T-cell (primary cell): ENCODE data around the gene NECAP2. TPM values are rescaled to one million over a fixed set of nuclear protein-coding genes. Genes with fewer than 3 reads are reported as not detected.
A peak's percentile ranks its signal among the peaks of the same experiment; 100 is the strongest.

Experiments
- ATAC-seq, 4 experiments: fragments of 200-7000 bp in 3 of 4; fragments of 150-1000 bp in 1 of 4; cut with Tn5 transposase; replicated peaks in 1 of 4; 1 replicate in 3 of 4; 2 replicates in 1 of 4; pipeline ENCODE4 v1.10.0; 2021; ENCODE audit warnings: moderate library complexity in 3 of 4, mild to moderate bottlenecking in 2 of 4, moderate number of reproducible peaks in 1 of 4
- CTCF ChIA-PET, 2 donors: fragments of 300-600 bp; sonication (Branson Sonifier 250); formaldehyde crosslinking; loops; one replicate each; lab custom pipeline; 2022; ENCODE audit warnings: antibody characterized with exemption in 2 of 2; lab: Charles Lee
- POLR2A ChIA-PET, 2 donors: fragments of 300-600 bp; sonication (Branson Sonifier 250); formaldehyde crosslinking; loops; one replicate each; lab custom pipeline; 2022; ENCODE audit warnings: antibody characterized with exemption in 2 of 2; lab: Charles Lee
- DNase-seq, 35 experiments: peaks; one replicate each; pipeline versions ENCODE4 v3.0.0 to v3.0.0-alpha.2; 2013 to 2023
- H3K27ac ChIP-seq: one replicate; pipeline ENCODE4 v1.5.1; 2013; ENCODE audit warnings: low read length
- H3K27me3 ChIP-seq, 2 experiments: replicated peaks in 1 of 2; 1 replicate in 1 of 2; 2 replicates in 1 of 2; pipeline versions ENCODE4 v1.6.1 to v1.7.0; 2013; ENCODE audit warnings: low read length in 1 of 2, mixed read lengths in 1 of 2; ENCODE audit not compliant: control insufficient read depth in 2 of 2, insufficient read depth in 2 of 2; ENCODE audit errors: extremely low read depth in 1 of 2
- H3K36me3 ChIP-seq, 2 donors: 1 replicate in 1 of 2; 2 replicates in 1 of 2; pipeline versions ENCODE4 v1.6.1 to v1.7.0; 2013; ENCODE audit warnings: low read length in 1 of 2; ENCODE audit not compliant: control insufficient read depth in 2 of 2, insufficient read depth in 1 of 2; ENCODE audit errors: extremely low read depth in 1 of 2
- H3K4me1 ChIP-seq, 2 experiments: 1 replicate in 1 of 2; 2 replicates in 1 of 2; pipeline versions ENCODE4 v1.6.1 to v1.7.0; 2013; ENCODE audit warnings: low read length in 2 of 2, mixed read lengths in 1 of 2; ENCODE audit not compliant: insufficient read depth in 2 of 2, control insufficient read depth in 1 of 2; ENCODE audit errors: extremely low read depth in 1 of 2
- H3K4me3 ChIP-seq, 2 donors: 1 replicate in 1 of 2; 2 replicates in 1 of 2; pipeline versions ENCODE4 v1.5.1 to v1.7.0; 2013; ENCODE audit warnings: mild to moderate bottlenecking in 2 of 2, low read length in 1 of 2, moderate library complexity in 1 of 2; ENCODE audit not compliant: control insufficient read depth in 1 of 2; ENCODE audit errors: extremely low read depth in 1 of 2
- H3K9me3 ChIP-seq: 2 replicates; pipeline ENCODE4 v1.7.0; 2013
- H3K27ac Mint-ChIP-seq, 2 donors: one replicate each; pipeline ENCODE4 v1.8.0; 2020 to 2021; ENCODE audit warnings: mild to moderate bottlenecking in 2 of 2, mixed read lengths in 2 of 2
- H3K27me3 Mint-ChIP-seq, 2 donors: one replicate each; pipeline ENCODE4 v1.8.0; 2021 to 2022; ENCODE audit warnings: mixed read lengths in 2 of 2
- H3K36me3 Mint-ChIP-seq: one replicate; pipeline ENCODE4 v1.8.0; 2021; ENCODE audit warnings: mixed read lengths
- H3K4me1 Mint-ChIP-seq, 3 donors: one replicate each; pipeline ENCODE4 v1.8.0; 2020 to 2022; ENCODE audit warnings: mixed read lengths in 3 of 3, mild to moderate bottlenecking in 1 of 3
- H3K4me3 Mint-ChIP-seq, 3 donors: one replicate each; pipeline ENCODE4 v1.8.0; 2020 to 2022; ENCODE audit warnings: mild to moderate bottlenecking in 3 of 3, mixed read lengths in 3 of 3, moderate library complexity in 3 of 3
- H3K9me3 Mint-ChIP-seq, 3 donors: one replicate each; pipeline ENCODE4 v1.8.0; 2020 to 2022; ENCODE audit warnings: mixed read lengths in 3 of 3
- WGBS: methylation state at CpG from one replicate; pipeline ENCODE4 v1.1.5; 2013; ENCODE audit warnings: missing lambda C conversion rate; ENCODE audit not compliant: insufficient coverage; 5-methylcytosine and 5-hydroxymethylcytosine counted together
- total RNA-seq, 35 experiments: library from RNA in 6 of 35; stranded (reverse) in 6 of 35; fragments of 120-200 nt in 1 of 35; gene quantifications; one replicate each; pipeline versions ENCODE4 v1.2.1 to v1.2.4 and lab custom pipeline; 2013 to 2026

Gene NECAP2
- total RNA-seq, 5 donors from 2014 or later (not counting 1 experiment from before 2014, with no cell fraction given): 98.4 to 149 (median 138) TPM

DNA sequence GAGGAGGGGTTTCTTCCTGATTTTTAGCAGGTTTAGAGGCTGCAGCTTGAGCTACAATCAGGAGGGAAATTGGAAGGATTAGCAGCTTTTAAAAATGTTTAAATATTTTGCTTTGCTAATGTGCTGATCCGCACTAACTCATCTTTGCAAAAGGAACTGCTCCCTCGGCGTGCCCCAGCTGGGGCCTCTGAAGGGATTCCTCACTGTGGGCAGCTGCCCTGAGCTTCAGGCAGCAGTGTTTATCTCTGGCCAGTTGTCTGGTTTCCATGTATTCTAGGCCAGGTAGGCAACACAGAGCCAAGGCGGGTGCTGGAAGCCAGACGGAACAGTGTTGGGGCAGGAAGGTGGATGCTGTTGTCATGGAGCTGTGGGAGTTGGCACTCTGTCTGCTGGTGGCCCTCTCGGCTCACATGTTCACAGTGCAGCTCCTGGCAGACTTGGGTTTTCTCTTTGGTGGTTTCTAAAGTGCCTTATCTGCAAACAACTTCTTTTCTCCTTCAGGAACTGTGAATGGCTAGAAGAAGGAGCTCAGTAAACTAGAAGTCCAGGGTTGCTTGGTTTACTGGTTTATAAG, 18.9 kb downstream of the NECAP2 start:
- DNase-seq (no peak), ATAC-seq (no peak)
- Histone ChIP-seq H3K4me3 (no peak overlapping the region), H3K9me3 (no peaks in the 10 kb centered on the region), H3K36me3 (peaks cover 6 to 80% of the 10 kb centered on the region in 2 donors), H3K27me3 (no peaks in the 10 kb centered on the region), H3K27ac (no peak overlapping the region), H3K4me1 (no peaks in the 10 kb centered on the region)
- no peak overlapping the region for H3K4me3 Mint-ChIP-seq
- peaks cover 43% of the 10 kb centered on the region for H3K36me3 Mint-ChIP-seq
- no peaks in the 10 kb centered on the region for H3K27me3 Mint-ChIP-seq
- CTCF ChIA-PET: no interaction called here
- H3K9me3 Mint-ChIP-seq: no peaks in the 10 kb centered on the region
- 100% methylated on average over 5 of the region's 6 CpGs for WGBS
- no peak overlapping the region for H3K27ac Mint-ChIP-seq
- H3K4me1 Mint-ChIP-seq: peaks cover 0 to 8% (median 4%) of the 10 kb centered on the region in 3 donors
- POLR2A ChIA-PET: no interaction called here

DNA sequence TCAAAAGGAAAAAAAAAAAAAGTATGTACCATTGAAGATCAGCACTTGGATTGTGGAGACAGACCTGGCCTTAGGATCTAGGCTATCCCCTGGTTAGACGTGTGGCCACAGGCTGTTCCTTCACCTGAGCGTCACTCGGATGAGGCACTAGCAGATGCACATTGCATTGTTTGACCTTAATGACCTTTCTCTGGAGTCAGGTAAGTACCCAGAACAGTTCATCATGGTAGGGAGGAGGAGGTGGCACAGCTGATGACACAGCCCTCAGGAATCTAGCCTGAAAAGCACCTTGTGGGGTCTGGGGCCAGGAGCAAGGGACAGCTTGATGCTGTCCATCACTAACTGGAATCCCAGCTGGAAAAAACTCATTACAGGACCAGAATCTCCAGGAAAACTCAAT, 21.2 kb downstream of the NECAP2 start:
- Mint-ChIP-seq H3K36me3 (peaks cover 34% of the 10 kb centered on the region), H3K27me3 (no peaks in the 10 kb centered on the region), H3K9me3 (no peaks in the 10 kb centered on the region), H3K27ac (no peak overlapping the region), H3K4me3 (no peak overlapping the region), H3K4me1 (peaks cover 0 to 7% (median 6%) of the 10 kb centered on the region in 3 donors)
- POLR2A ChIA-PET: no interaction called here
- no peak for DNase-seq
- Histone ChIP-seq H3K4me1 (no peaks in the 10 kb centered on the region), H3K27ac (no peak overlapping the region), H3K36me3 (peaks cover 6 to 62% of the 10 kb centered on the region in 2 donors), H3K9me3 (no peaks in the 10 kb centered on the region), H3K27me3 (no peaks in the 10 kb centered on the region), H3K4me3 (no peak overlapping the region)
- no peak for ATAC-seq
- 100% methylated on average over 3 of the region's 3 CpGs for WGBS
- CTCF ChIA-PET: no interaction called here

DNA sequence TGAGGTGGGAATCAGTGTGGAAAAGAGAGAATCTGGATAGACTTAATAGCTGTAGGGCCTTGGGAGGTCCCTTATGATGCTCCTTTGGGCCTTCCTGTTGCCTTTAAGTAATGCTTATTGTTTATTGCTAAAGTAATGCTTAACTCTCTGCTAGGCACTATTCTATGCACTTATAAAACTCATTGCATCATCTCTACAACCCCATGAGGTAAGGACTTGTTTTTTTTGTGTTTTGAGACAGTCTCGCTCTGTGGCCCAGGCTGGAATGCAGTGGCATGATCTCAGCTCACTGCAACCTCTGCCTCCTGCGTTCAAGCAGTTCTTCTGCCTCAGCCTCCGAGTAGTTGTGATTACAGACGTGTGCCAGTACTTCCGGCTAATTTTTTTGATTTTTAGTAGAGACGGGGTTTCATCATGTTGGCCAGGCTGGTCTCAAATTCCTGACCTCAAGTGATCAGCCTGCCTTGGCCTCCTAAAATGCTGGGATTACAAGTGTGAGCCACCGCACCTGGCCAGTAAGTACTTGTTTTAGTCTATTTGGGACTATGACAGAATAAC, 22.3 kb downstream of the NECAP2 start:
- Histone ChIP-seq H3K4me3 (no peak overlapping the region), H3K27ac (no peak overlapping the region), H3K4me1 (no peaks in the 10 kb centered on the region), H3K27me3 (no peaks in the 10 kb centered on the region), H3K36me3 (peaks cover 6 to 58% of the 10 kb centered on the region in 2 donors), H3K9me3 (no peaks in the 10 kb centered on the region)
- H3K4me3 Mint-ChIP-seq: no peak overlapping the region
- ATAC-seq (no peak), DNase-seq (no peak)
- peak overlapping the region in 1 of 2 donors; percentile 61 for H3K27ac Mint-ChIP-seq
- H3K4me1 Mint-ChIP-seq: peaks cover 0 to 7% (median 6%) of the 10 kb centered on the region in 3 donors
- H3K9me3 Mint-ChIP-seq: no peaks in the 10 kb centered on the region
- POLR2A ChIA-PET: no interaction called here
- H3K36me3 Mint-ChIP-seq: peaks cover 42% of the 10 kb centered on the region
- H3K27me3 Mint-ChIP-seq: no peaks in the 10 kb centered on the region
- 97% methylated on average over 6 of the region's 7 CpGs for WGBS
- CTCF ChIA-PET: no interaction called here

DNA sequence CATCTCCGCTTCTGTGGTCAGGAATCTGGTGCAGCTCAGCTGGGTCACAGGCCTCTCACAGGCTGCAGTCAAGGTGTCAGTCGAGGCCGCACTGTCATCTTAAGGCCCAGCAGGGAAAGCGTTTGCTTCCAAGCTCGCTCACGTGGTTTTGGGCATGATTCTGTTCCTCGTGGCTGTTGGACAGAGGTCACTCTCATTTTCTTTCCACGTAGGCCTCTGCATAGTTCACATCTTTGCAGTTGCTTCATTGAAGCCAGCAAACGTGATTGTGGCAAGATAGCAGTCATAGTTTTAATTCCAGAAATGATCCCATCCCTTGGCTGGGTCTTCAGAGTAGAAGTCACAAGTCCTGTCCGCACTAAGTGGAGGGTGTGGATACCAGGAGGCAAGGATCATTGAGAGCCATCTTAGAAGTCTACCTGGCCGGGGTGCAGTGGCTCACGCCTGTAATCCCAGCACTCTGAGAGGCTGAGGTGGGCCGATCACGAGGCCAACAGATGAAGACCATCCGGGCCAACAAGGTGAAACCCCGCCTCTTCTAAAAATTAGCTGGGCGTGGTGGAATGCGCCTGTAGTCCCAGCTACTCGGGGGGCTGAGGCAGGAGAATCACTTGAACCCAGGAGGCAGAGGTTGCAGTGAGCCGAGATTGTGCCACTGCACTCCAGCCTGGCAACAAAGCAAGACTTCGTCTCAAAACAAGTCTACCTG, 24.5 kb downstream of the NECAP2 start:
- peaks cover 28% of the 10 kb centered on the region for H3K36me3 Mint-ChIP-seq
- no peak for ATAC-seq
- no peaks in the 10 kb centered on the region for H3K9me3 Mint-ChIP-seq
- no peak overlapping the region for H3K4me3 ChIP-seq
- ChIA-PET CTCF (no interaction called here), POLR2A (no interaction called here)
- H3K27ac ChIP-seq: no peak overlapping the region
- no peaks in the 10 kb centered on the region for H3K9me3 ChIP-seq
- peaks cover 3 to 37% of the 10 kb centered on the region in 2 donors for H3K36me3 ChIP-seq
- no peak overlapping the region for H3K4me3 Mint-ChIP-seq
- no peaks in the 10 kb centered on the region for H3K4me1 ChIP-seq
- WGBS: 96% methylated on average over 20 of the region's 21 CpGs
- DNase-seq: no peak
- no peaks in the 10 kb centered on the region for H3K27me3 Mint-ChIP-seq
- H3K4me1 Mint-ChIP-seq: peaks cover 0 to 15% (median 8%) of the 10 kb centered on the region in 3 donors
- H3K27ac Mint-ChIP-seq: no peak overlapping the region
- no peaks in the 10 kb centered on the region for H3K27me3 ChIP-seq

DNA sequence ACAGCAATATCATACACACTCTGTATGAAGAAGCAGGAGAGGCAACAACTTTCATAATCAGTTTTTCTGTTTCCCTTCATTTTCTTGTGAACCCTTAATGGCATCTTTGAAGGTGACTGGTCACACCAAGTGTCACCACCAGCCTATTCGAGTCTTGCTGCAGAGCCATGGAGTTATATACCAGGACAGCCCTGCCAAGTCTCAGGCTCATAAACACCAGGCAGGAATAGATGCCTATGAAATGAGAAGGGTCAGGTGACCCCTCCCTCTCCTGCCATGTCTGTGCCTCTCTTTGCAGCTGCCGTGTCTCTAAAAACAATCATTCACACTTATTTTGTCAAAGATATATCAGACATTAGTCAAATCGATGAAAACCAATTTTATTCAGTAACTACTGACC, 28.0 kb downstream of the NECAP2 start:
- Mint-ChIP-seq H3K4me3 (no peak overlapping the region), H3K36me3 (peaks cover 27% of the 10 kb centered on the region), H3K27me3 (no peaks in the 10 kb centered on the region), H3K27ac (no peak overlapping the region), H3K9me3 (no peaks in the 10 kb centered on the region), H3K4me1 (peaks cover 4 to 14% (median 13%) of the 10 kb centered on the region in 3 donors)
- Histone ChIP-seq H3K4me3 (no peak overlapping the region), H3K27ac (no peak overlapping the region), H3K27me3 (no peaks in the 10 kb centered on the region), H3K4me1 (no peaks in the 10 kb centered on the region), H3K9me3 (no peaks in the 10 kb centered on the region), H3K36me3 (peaks cover 0 to 23% of the 10 kb centered on the region in 2 donors)
- ChIA-PET CTCF (interaction anchor here in 1 of 2 donors (0.6 kb wide), 1 partner anchor 967 kb away, joined by 3 read pairs; no protein-coding TSS in a partner anchor), POLR2A (no interaction called here)
- WGBS: 83% methylated on average over 1 of the region's 3 CpGs
- DNase-seq (no peak), ATAC-seq (no peak)

DNA sequence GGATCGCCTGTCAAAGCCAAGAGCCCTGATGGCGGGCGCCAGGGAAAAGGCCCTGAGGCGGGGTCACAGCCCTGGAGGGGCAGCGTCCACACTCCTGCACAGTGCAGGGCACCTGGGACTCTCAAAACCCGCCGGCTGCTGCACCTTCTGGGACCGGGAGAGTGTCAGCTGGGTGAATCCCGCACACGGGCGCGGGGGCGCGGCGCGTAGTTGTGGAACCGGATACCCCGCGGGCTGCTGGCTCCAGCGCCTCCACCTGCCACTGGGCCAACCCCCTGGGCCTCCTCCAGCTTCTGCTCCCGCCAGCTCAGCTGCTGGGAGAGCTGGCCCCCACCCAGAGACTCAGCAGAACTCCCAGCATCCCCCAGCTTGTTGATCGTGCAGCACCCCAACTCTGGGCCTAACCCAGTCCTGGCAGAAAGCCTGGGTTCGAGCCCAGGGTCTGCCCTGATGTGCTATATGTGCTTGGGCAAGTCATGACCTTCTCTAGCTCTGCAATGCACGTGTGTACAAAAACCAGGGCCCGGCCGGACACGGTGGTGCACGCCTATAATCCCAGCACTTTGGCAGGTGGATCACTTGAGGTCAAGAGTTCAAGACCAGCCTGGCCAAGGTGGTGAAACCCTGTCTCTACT, 33.8 kb downstream of the NECAP2 start:
- H3K27ac ChIP-seq: no peak overlapping the region
- H3K4me3 Mint-ChIP-seq: no peak overlapping the region
- DNase-seq (no peak), ATAC-seq (no peak)
- POLR2A ChIA-PET: no interaction called here
- no peaks in the 10 kb centered on the region for H3K9me3 ChIP-seq
- H3K9me3 Mint-ChIP-seq: no peaks in the 10 kb centered on the region
- peaks cover 9 to 39% of the 10 kb centered on the region in 2 donors for H3K36me3 ChIP-seq
- CTCF ChIA-PET: no interaction called here
- peak overlapping the region in 1 of 2 donors; percentile 22 for H3K27ac Mint-ChIP-seq
- no peak overlapping the region for H3K4me3 ChIP-seq
- no peaks in the 10 kb centered on the region for H3K27me3 ChIP-seq
- H3K36me3 Mint-ChIP-seq: peaks cover 33% of the 10 kb centered on the region
- H3K4me1 ChIP-seq: no peaks in the 10 kb centered on the region
- no peaks in the 10 kb centered on the region for H3K27me3 Mint-ChIP-seq
- WGBS: 97% methylated on average over 27 of the region's 28 CpGs
- peaks cover 6 to 13% (median 7%) of the 10 kb centered on the region in 3 donors for H3K4me1 Mint-ChIP-seq
